Measurements from ENCODE around the gene FAM32A. TPM values are rescaled to one million over a fixed set of nuclear protein-coding genes. Genes with fewer than 3 reads are reported as not detected.

FAM32A gene
- total and polyA plus RNA-seq, 2 of the 8 experiments (the other 6 are each of a cell fraction or from before 2014, with no cell fraction given), result 75.6 to 105 TPM

DNA sequence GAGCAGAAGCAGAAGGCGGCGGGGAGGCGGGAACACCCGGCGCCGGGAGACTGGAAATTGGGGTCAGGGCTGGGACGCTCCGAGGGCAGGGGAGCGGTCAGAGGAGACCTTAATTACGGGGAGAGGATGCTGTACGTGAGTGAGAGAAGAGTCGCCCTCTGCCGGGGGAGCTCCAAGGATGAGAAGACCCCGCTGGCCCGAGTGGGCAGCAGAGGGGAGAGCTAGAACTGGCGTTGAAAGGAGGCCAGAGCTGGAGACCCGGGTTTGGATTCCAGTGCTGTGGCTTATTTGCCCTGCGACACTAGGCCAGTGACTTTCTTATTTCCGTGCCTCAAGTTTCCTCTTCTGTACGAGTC is 536 bp downstream of the FAM32A start:
- Histone ChIP-seq H3K4me1 (replicated peaks in 1 of 4; ENCODE audit: control insufficient read depth in 3 of 4, insufficient read depth in 4 of 4, low read length in 3 of 4) (peaks cover 0 to 2% (median 0%) of the 10 kb centered on the region in 4 experiments; a peak in 1 of 7 replicates), H3K4ac (replicated peaks; ENCODE audit: insufficient read length, low read depth, low read length) (no peak overlapping the region), H4K8ac (ENCODE audit: extremely low read depth, insufficient read depth, low read length) (peak overlapping the region; percentile 97; the same call in 1 of the 2 replicates), H2BK12ac (ENCODE audit: low read depth, low read length) (no peak overlapping the region), H4K5ac (ENCODE audit: insufficient read length, low read depth, low read length) (no peak overlapping the region), H3K18ac (ENCODE audit: extremely low read depth, low read length) (peak overlapping the region; percentile 60; the same call in 1 of the 2 replicates), H2BK20ac (ENCODE audit: low read length) (no peak overlapping the region), H3K14ac (ENCODE audit: insufficient read length) (no peak overlapping the region), H2BK5ac (ENCODE audit: low read depth, low read length) (peak overlapping the region; percentile 44; the same call in 1 of the 2 replicates), H2AK5ac (ENCODE audit: low read depth, low read length) (no peak overlapping the region), H3K23me2 (ENCODE audit: low read depth, low read length) (peaks cover 3% of the 10 kb centered on the region; the same call in 1 of the 2 replicates), H3K79me1 (ENCODE audit: low read depth, low read length) (peaks cover 10% of the 10 kb centered on the region), H4K91ac (replicated peaks; ENCODE audit: insufficient read length, low read length) (no peak overlapping the region), H2BK120ac (replicated peaks; ENCODE audit: low read depth, low read length) (no peak overlapping the region), H3K4me3 (ENCODE audit: extremely low read depth in 1 of 4, insufficient read depth in 2 of 4, low read depth in 3 of 4, low read length in 4 of 4) (peak overlapping the region; percentile 71 to 96 (median 92)), H3K4me2 (ENCODE audit: insufficient read depth in 1 of 2, low read depth in 2 of 2, low read length in 2 of 2) (peak overlapping the region; percentile 69 to 70), H2BK15ac (ENCODE audit: low read length) (no peak overlapping the region), H3K56ac (replicated peaks; ENCODE audit: insufficient read length, low read depth, low read length) (no peak overlapping the region), H3K9ac (replicated peaks in 1 of 4; ENCODE audit: extremely low read depth in 1 of 4, low read depth in 3 of 4, low read length in 3 of 4) (peak overlapping the region; percentile 73 to 87 (median 82)), H3K36me3 (ENCODE audit: control insufficient read depth in 2 of 4, insufficient read depth in 4 of 4, low read length in 3 of 4) (peaks cover 3 to 24% (median 8%) of the 10 kb centered on the region in 4 experiments), H2AFZ (ENCODE audit: low read length) (no peak overlapping the region), H3K27ac (ENCODE audit: low read depth, low read length) (peak overlapping the region; percentile 80; the same call in 1 of the 2 replicates), H3K27me3 (replicated peaks in 1 of 4; ENCODE audit: control insufficient read depth in 3 of 4, extremely low read depth in 1 of 4, insufficient read depth in 3 of 4, low read length in 3 of 4) (no peaks in the 10 kb centered on the region), H4K20me1 (replicated peaks in 1 of 2; ENCODE audit: control insufficient read depth in 1 of 2, insufficient read depth in 2 of 2, low read length in 2 of 2) (peaks cover 4 to 9% of the 10 kb centered on the region in 2 experiments), H3K79me2 (ENCODE audit: control insufficient read depth in 1 of 2, insufficient read depth in 2 of 2, low read length in 2 of 2) (peaks cover 0 to 18% of the 10 kb centered on the region in 2 experiments; a peak in 3 of 4 replicates), H3K9me3 (ENCODE audit: insufficient read depth in 2 of 2, low read depth in 1 of 2, low read length in 1 of 2) (no peaks in the 10 kb centered on the region), H3K23ac (ENCODE audit: insufficient read length) (no peak overlapping the region)
- FAIRE-seq (no peak), DNase-seq (ENCODE audit: low read depth in 1 of 2, low spot score in 2 of 2) (peak in 1 of 2 experiments; percentile 72)
- ChIA-PET CTCF (ENCODE audit: partially characterized antibody) (interaction anchor here (0.6 to 3.8 kb wide), 24 partner anchors 10 to 176 kb away, joined by 3 to 23 read pairs (median 4); partner anchors contain the start of genes AP1M1 and HSH2D), POLR2A (ENCODE audit: partially characterized antibody) (interaction anchor here (0.6 to 2.2 kb wide), 17 partner anchors 8 to 145 kb away, joined by 3 to 25 read pairs (median 3); partner anchors contain the start of genes AP1M1, RAB8A and TPM4)
- WGBS, 2 experiments (ENCODE audit: extremely low coverage in 1 of 2, insufficient coverage in 1 of 2, insufficient read length in 1 of 2, insufficient replicate concordance in 2 of 2, low coverage in 1 of 2, low lambda C conversion rate in 2 of 2, missing lambda C conversion rate in 1 of 2), result 6% methylated on average over 20 of the region's 20 CpGs; no CpG with 5 or more reads in 1 of the 2 experiments
- TF ChIP-seq SP2 (IDR thresholded peaks at IDR 0.05; ENCODE audit: low read length), result no peak
- no peak for TF ChIP-seq CEBPB (IDR thresholded peaks at IDR 0.05; ENCODE audit: low read depth, low read length)
- 0 out of 2 replicates have a peak, but pooled peaks have one; percentile 24 for TF ChIP-seq RBBP5 (IDR thresholded peaks at IDR 0.05; ENCODE audit: borderline replicate concordance, low read depth, low read length)
- TF ChIP-seq, protein P1, sequence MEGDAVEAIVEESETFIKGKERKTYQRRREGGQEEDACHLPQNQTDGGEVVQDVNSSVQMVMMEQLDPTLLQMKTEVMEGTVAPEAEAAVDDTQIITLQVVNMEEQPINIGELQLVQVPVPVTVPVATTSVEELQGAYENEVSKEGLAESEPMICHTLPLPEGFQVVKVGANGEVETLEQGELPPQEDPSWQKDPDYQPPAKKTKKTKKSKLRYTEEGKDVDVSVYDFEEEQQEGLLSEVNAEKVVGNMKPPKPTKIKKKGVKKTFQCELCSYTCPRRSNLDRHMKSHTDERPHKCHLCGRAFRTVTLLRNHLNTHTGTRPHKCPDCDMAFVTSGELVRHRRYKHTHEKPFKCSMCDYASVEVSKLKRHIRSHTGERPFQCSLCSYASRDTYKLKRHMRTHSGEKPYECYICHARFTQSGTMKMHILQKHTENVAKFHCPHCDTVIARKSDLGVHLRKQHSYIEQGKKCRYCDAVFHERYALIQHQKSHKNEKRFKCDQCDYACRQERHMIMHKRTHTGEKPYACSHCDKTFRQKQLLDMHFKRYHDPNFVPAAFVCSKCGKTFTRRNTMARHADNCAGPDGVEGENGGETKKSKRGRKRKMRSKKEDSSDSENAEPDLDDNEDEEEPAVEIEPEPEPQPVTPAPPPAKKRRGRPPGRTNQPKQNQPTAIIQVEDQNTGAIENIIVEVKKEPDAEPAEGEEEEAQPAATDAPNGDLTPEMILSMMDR (IDR thresholded peaks at IDR 0.05; ENCODE audit: control extremely low read depth in 1 of 3, insufficient read depth in 1 of 3, low read depth in 1 of 3, low read length in 3 of 3), result peak; percentile 53 to 62 (median 61)
- no peak for TF ChIP-seq RFX5 (IDR thresholded peaks at IDR 0.05; ENCODE audit: borderline replicate concordance, low read depth, low read length)
- no peak for TF ChIP-seq SP1 (IDR thresholded peaks at IDR 0.05; ENCODE audit: low read depth, low read length)
- TF ChIP-seq, protein P2, sequence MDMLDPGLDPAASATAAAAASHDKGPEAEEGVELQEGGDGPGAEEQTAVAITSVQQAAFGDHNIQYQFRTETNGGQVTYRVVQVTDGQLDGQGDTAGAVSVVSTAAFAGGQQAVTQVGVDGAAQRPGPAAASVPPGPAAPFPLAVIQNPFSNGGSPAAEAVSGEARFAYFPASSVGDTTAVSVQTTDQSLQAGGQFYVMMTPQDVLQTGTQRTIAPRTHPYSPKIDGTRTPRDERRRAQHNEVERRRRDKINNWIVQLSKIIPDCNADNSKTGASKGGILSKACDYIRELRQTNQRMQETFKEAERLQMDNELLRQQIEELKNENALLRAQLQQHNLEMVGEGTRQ (IDR thresholded peaks at IDR 0.05; ENCODE audit: low read length), result no peak
- TF ChIP-seq, protein P3, sequence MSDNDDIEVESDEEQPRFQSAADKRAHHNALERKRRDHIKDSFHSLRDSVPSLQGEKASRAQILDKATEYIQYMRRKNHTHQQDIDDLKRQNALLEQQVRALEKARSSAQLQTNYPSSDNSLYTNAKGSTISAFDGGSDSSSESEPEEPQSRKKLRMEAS (IDR thresholded peaks at IDR 0.05), result no peak
- TF ChIP-seq PHF8 (conservative IDR thresholded peaks at IDR 0.05; ENCODE audit: low read depth, low read length), result no peak

Measured in H1 (cell line).